ENCODE results near the gene IMP3. TPM values are rescaled to one million over a fixed set of nuclear protein-coding genes. Genes with fewer than 3 reads are reported as not detected.
A peak's percentile ranks its signal among the peaks of the same experiment; 100 is the strongest.

Gene IMP3
- polyA plus RNA-seq, 1 of the 3 experiments (the other 2 are of a cell fraction) = 56.2 TPM

DNA sequence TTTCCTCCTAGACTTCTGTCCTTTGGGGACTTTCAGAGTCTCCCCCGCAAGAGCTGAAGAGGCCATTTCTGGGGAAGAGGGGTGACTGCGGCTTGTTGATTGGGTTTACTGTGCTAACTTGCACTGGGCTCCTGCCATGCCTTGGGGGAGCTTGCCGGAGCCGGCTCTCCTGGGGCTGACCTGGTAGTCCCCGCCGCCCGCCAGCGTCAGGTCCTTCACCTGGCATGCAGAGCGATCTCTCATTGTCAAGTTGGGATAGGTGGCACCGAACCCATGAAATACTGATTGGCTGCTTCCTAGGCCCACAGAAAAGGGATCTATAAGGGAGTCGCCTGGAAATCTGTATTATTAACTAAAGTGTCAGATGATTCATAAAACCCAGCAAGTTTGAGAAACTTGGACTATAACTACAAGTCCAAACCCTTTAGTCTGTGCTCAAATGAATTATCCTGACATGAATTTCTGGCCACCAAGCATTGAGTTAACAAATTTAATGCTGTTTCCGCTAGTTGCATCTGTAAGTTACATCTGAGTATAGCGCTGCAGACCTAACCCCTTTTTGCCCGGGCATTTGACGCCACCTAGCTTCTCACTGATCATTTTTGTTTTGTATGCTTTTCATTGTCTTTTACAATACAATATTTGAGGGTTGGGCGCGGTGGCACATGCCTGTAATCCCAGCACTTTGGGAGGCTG is 607 bp upstream of the IMP3 start:
- POLR2A ChIA-PET = interaction anchor here (1.1 to 2.5 kb wide), 10 partner anchors 10 to 272 kb away, joined by 3 to 31 read pairs (median 6); partner anchors contain the start of genes MAN2C1, PTPN9, SIN3A and SNUPN
- Histone ChIP-seq H4K20me1 (ENCODE audit: insufficient read depth) (peaks cover 20% of the 10 kb centered on the region), H3K4me2 (peak overlapping the region; percentile 91), H3K4me1 (ENCODE audit: control insufficient read depth in 1 of 2, insufficient read depth in 2 of 2, low read depth in 1 of 2, low read length in 1 of 2) (peaks cover 11% of the 10 kb centered on the region in 2 experiments; a peak in 2 of 4 replicates), H2AFZ (ENCODE audit: low read depth) (peak overlapping the region; percentile 61), H3K36me3 (replicated peaks in 1 of 2; ENCODE audit: control insufficient read depth in 1 of 2, insufficient read depth in 2 of 2, low read length in 1 of 2) (peaks cover 0 to 5% of the 10 kb centered on the region in 2 experiments), H3K9ac (peak overlapping the region; percentile 83), H3F3A (replicated peaks; ENCODE audit: insufficient read depth) (peaks cover 31% of the 10 kb centered on the region), H3K9me3 (no peaks in the 10 kb centered on the region), H3K79me2 (ENCODE audit: insufficient read depth) (peaks cover 45% of the 10 kb centered on the region), H3K9me2 (no peaks in the 10 kb centered on the region), H3K27me3 (ENCODE audit: insufficient read depth) (no peaks in the 10 kb centered on the region), H3K27ac (ENCODE audit: low read depth in 2 of 2, low read length in 1 of 2) (peak overlapping the region; percentile 87 to 92), H3K4me3 (ENCODE audit: low read depth in 2 of 2, low read length in 1 of 2) (peak overlapping the region; percentile 71 to 76)
- CTCF ChIA-PET = interaction anchor here (0.9 to 4.0 kb wide), 20 partner anchors 10 to 272 kb away, joined by 3 to 27 read pairs (median 4); partner anchors contain the start of genes MAN2C1, PTPN9, SIN3A and SNUPN
- 2% methylated on average over 16 of the region's 17 CpGs for WGBS (ENCODE audit: low lambda C conversion rate)
- DNase-seq = peak; percentile 62
- no peak for TF ChIP-seq TCF12 (IDR thresholded peaks at IDR 0.05)
- no peak for TF ChIP-seq YY1 (IDR thresholded peaks at IDR 0.05; ENCODE audit: low read depth)
- TF ChIP-seq, protein P1, sequence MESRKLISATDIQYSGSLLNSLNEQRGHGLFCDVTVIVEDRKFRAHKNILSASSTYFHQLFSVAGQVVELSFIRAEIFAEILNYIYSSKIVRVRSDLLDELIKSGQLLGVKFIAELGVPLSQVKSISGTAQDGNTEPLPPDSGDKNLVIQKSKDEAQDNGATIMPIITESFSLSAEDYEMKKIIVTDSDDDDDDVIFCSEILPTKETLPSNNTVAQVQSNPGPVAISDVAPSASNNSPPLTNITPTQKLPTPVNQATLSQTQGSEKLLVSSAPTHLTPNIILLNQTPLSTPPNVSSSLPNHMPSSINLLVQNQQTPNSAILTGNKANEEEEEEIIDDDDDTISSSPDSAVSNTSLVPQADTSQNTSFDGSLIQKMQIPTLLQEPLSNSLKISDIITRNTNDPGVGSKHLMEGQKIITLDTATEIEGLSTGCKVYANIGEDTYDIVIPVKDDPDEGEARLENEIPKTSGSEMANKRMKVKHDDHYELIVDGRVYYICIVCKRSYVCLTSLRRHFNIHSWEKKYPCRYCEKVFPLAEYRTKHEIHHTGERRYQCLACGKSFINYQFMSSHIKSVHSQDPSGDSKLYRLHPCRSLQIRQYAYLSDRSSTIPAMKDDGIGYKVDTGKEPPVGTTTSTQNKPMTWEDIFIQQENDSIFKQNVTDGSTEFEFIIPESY (IDR thresholded peaks at IDR 0.05; ENCODE audit: borderline replicate concordance, low read depth) = no peak
- TF ChIP-seq FOSL2 (IDR thresholded peaks at IDR 0.05; ENCODE audit: borderline replicate concordance, low read depth) = no peak
- no peak for TF ChIP-seq RFX5 (IDR thresholded peaks at IDR 0.05; ENCODE audit: low read length)
- no peak for TF ChIP-seq USF1 (IDR thresholded peaks at IDR 0.05; ENCODE audit: borderline replicate concordance, low read depth)
- no peak for TF ChIP-seq NRF1 (IDR thresholded peaks at IDR 0.05; ENCODE audit: low read depth, low read length)
- peak; percentile 25; the same call in 1 of the 2 replicates for TF ChIP-seq SMC3 (IDR thresholded peaks at IDR 0.05; ENCODE audit: low read depth, low read length)
- TF ChIP-seq USF2 (IDR thresholded peaks at IDR 0.05; ENCODE audit: borderline replicate concordance, low read depth, low read length) = no peak
- no peak for TF ChIP-seq GATA2 (CRISPR knock-in tag; IDR thresholded peaks at IDR 0.05)
- TF ChIP-seq REST (IDR thresholded peaks at IDR 0.05; ENCODE audit: low read depth, low read length) = no peak
- no peak for TF ChIP-seq TAF1 (IDR thresholded peaks at IDR 0.05; ENCODE audit: borderline replicate concordance, low read depth, low read length)
- TF ChIP-seq MXI1 (IDR thresholded peaks at IDR 0.05; ENCODE audit: low read depth, low read length) = no peak
- no peak for TF ChIP-seq TEAD4 (IDR thresholded peaks at IDR 0.05; ENCODE audit: borderline replicate concordance, insufficient read depth)
- TF ChIP-seq MAX (IDR thresholded peaks at IDR 0.05; ENCODE audit: low read depth) = no peak
- no peak for TF ChIP-seq MEF2A (IDR thresholded peaks at IDR 0.05; ENCODE audit: borderline replicate concordance, low read depth)
- TF ChIP-seq RXRA (IDR thresholded peaks at IDR 0.05; ENCODE audit: borderline replicate concordance, low read depth) = no peak
- no peak; the same call in 1 of the 2 replicates for TF ChIP-seq RCOR1 (IDR thresholded peaks at IDR 0.05; ENCODE audit: low read length)
- TF ChIP-seq, protein P2, sequence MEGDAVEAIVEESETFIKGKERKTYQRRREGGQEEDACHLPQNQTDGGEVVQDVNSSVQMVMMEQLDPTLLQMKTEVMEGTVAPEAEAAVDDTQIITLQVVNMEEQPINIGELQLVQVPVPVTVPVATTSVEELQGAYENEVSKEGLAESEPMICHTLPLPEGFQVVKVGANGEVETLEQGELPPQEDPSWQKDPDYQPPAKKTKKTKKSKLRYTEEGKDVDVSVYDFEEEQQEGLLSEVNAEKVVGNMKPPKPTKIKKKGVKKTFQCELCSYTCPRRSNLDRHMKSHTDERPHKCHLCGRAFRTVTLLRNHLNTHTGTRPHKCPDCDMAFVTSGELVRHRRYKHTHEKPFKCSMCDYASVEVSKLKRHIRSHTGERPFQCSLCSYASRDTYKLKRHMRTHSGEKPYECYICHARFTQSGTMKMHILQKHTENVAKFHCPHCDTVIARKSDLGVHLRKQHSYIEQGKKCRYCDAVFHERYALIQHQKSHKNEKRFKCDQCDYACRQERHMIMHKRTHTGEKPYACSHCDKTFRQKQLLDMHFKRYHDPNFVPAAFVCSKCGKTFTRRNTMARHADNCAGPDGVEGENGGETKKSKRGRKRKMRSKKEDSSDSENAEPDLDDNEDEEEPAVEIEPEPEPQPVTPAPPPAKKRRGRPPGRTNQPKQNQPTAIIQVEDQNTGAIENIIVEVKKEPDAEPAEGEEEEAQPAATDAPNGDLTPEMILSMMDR (IDR thresholded peaks at IDR 0.05) = peak; percentile 54
- no peak for TF ChIP-seq EP300 (IDR thresholded peaks at IDR 0.05; ENCODE audit: borderline replicate concordance in 1 of 2, low read depth in 1 of 2, low read length in 1 of 2)
- TF ChIP-seq CHD2 (IDR thresholded peaks at IDR 0.05; ENCODE audit: low read length, partially characterized antibody) = peak; percentile 64
- peak; percentile 77 for TF ChIP-seq RAD21 (IDR thresholded peaks at IDR 0.05; ENCODE audit: low read length)
- no peak for TF ChIP-seq JUND (IDR thresholded peaks at IDR 0.05)
- no peak for TF ChIP-seq GABPA (IDR thresholded peaks at IDR 0.05; ENCODE audit: low read depth)

All from SK-N-SH (cell line).